A549 treated with CpdA at 1 μM for 4 hours (cell line): ENCODE results near the gene CENPT. TPM values are rescaled to one million over a fixed set of nuclear protein-coding genes. Genes with fewer than 3 reads are reported as not detected.

ENCODE experiments used
- total RNA-seq: library from RNA; stranded (reverse); fragments of 200-300 nt; extraction: Qiagen RNA extraction; gene quantifications from 5 replicates; pipeline ENCODE4 v1.2.3, GENCODE V29; 2022; ENCODE audit warnings: low read depth

CENPT gene, protein sequence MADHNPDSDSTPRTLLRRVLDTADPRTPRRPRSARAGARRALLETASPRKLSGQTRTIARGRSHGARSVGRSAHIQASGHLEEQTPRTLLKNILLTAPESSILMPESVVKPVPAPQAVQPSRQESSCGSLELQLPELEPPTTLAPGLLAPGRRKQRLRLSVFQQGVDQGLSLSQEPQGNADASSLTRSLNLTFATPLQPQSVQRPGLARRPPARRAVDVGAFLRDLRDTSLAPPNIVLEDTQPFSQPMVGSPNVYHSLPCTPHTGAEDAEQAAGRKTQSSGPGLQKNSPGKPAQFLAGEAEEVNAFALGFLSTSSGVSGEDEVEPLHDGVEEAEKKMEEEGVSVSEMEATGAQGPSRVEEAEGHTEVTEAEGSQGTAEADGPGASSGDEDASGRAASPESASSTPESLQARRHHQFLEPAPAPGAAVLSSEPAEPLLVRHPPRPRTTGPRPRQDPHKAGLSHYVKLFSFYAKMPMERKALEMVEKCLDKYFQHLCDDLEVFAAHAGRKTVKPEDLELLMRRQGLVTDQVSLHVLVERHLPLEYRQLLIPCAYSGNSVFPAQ
- total RNA-seq: 26.9 to 31.8 TPM (median 29.8 TPM) in 5 replicates

DNA sequence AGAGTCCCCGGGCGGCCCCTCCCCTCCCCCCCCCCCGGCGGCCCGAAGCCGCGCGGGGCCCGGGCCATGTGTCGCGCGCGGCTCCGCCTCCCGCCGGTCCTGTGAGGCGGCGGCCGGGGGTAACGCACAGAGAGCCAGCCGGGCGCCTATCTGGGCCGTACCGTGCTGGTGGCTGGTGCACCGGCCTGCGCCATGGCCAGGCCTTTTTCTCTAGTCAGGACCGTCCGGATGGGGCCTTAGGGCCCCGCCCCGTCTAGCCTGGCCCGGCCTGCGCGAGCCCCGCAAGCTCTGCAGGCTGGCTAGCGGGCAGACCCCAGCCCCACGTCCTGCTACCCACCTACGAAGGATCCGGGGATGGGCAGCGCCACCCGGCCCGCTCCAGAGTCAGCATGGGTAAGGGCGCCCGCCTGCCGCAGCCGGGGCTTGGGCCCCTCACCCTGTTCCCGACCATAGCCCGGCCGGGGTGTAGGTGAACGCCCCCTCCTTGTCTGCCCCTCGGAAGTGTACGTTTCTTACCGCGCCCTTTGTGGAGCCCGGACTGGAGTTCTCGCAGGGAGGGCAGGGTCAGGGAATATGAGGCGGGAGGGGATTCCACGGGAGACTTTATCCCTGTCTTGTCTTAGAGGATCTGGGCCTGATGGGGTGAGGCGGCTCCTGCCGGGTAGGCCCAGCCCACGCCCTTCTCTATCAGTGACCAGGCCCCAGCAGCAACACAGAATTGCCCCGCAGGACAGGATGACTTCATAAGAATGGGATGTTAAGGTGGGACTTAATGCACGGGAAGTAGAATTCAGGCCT, at the start of gene CENPT:
Gene CENPT, minus strand, starts transcription at position 630 of the 798 bp plus-strand sequence. CDS start 13,834 bp downstream, outside the sequence.

DNA sequence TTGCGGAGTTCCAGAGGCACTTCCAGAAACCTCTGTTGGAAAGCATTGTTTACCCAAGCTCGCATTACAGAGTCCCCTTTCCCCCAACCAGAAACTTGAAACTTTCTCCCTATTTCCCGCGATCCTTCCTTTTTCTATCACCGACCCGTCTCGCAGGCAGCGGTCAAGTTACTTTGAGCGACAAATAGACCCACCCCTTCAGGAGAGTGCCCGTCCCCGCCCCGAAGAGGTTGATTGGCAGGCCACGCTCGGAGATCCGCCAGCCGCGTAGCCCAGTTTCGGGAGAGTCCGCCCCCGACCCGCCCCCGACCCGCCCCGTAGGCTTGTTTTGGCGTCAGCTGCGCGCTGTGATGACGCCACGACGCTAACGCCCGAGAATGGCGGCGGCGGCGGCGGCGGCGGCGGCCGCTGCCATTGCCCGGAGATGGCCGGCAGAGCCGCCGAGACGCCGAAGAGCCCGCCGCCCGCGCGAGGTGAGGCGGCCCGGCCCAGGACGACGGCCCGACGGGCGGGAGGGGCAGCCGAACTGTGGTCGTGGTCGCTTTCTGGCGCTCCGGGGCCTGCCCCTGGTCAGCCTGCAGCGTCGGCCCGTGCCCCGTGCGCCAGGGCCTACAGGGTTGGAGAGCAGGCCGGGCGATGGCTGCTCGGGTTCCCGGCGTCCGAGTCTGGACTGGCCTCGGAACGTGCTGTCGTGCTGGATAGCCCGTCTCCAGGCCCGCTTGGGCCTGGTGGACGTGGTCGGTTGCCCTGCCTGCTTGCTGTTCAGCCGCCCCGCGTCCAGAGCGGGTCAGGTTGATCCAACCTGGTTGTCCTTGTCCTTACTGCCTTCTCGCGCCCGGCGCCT, 45.6 kb upstream of the CENPT start, which contains the start of gene PSKH1:
Gene PSKH1, plus strand, starts transcription at position 356 of the 844 bp plus-strand sequence. CDS start 15,496 bp downstream, outside the sequence.

DNA sequence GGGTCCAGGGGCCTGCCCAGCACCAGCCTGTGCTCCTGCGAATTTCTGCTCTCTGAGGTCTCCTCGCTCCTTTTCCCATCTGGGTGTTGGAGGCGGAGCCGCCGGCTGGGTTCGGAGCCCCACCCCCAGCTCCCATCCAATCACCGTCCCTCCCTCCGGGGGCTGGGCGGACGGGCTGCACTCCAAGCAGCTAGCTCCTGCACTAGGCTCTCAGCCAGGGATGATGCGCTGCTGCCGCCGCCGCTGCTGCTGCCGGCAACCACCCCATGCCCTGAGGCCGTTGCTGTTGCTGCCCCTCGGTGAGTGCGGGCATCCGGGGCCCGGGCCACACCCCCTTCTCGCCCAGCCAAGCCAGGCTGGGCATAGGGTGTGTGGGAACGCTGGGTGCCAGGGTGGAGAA, 37.2 kb upstream of the CENPT start, which contains the start of gene NRN1L:
Gene NRN1L, plus strand, starts transcription at position 202 of the 400 bp plus-strand sequence. Its CDS starts 19 bp downstream, at position 221.

DNA sequence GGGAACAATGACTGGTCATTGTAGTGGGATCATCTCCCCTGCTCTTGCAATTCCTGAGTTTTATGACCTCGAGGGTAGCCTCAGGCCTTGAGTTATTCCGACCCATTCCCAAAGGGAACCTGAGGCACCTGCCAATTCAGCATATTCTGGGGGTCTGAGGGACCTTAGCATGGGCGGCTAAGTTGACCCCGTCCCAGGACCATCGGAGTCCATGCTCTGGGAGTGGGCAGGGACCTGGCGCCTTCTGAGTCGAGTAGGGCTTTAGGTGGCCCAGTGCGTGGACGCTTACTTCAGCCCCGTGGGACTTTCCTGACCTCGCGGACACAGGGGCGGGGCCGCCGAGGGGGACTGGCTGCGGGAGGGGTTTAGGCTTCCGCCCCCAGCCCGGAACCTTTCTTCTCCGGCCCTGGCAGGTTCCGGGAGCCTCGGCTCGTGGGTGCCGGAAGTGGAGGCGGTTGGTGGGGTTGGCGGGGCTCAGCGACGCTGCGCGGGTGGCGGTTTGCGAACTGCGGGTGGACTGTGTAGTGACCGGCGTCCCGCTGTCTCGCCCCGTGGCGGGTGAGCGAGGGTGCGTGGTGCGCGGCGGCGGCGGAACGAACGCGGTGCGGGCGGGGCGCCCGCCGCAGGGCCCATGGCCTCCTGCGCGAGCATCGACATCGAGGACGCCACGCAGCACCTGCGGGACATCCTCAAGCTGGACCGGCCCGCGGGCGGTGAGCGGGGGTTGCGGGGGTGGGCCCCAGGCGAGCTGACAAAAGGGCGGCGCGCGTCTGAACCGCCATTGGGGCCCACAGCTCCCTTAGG, 25.3 kb upstream of the CENPT start, which contains the start of gene EDC4:
Gene EDC4, plus strand, starts transcription at position 422 of the 804 bp plus-strand sequence. Its CDS starts 210 bp downstream, at position 632.

DNA sequence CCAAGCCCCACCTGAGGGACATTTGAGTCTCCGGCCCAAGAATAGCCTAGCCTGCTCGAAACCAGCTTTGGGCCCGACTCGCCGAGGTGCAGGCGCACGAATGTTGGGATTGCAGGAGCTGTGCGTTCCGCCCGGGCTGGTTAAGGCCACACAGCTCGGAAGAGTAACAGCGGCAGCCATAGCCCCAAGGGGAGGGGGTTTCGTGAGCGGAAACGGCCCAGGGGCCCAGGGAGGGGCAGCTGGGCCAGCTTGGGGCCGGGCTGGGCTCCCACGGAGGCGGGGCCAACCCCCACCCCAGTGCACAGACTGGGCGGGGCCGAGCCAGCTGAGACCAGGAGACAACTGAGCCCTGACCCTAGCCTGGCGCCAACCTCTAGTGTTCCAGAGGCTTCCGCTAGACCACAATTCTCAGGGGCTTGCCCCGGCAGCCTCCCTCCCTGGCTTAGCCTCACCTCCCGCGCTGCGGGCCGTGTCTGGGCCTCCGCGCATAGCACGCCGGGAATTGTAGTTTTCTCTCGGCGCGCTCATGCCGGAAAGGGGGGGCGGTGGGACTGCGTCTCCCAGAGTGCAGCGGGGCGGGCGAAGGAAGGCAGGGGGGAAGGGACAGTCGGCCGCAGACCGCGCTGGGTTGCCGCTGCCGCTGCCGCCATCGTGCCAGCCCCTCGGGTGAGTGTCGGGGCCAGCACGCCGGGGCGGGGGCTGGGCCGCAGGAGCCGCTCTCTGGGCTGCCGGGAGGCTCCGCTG, 1.0 kb downstream of the CENPT start, which contains the start of gene NUTF2:
Gene NUTF2, plus strand, starts transcription at position 614 of the 744 bp plus-strand sequence. CDS start 18,198 bp downstream, outside the sequence.

DNA sequence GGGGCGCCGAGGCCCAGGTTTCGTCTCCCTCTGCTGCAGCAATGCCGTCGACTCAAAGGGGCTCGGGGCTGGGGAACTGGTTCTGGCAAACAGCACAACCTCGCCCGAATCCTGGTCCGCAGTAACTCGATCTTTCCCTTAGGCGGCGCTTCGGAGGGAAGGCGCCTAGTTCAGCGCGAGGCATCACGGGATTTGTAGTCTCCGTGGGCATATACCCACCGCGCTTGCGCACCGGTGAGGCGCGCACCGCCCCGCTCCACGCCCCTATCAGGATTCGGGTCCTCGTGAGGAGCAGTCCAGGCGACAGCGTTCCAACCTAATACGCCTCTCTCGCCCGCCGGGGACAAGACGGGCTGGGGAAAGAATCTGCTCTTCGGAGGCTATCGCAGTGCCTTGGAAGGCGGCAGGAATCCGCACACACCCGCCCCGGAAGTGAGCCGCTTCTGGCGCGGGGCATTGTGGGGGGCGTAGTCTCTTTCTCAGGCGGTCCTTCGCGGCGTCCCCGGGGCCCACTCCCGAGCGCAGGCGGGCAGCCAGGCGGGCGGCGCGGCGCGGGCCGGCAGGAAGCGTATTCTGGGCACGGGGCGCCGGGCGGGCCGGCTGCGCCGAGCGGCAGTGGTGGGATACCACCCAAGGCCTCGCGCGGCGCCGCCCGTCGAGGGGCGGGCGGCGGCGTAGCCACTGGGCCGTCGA, 5.5 kb downstream of the CENPT start, which contains the start of gene THAP11:
Gene THAP11, plus strand, starts transcription at position 505 of the 693 bp plus-strand sequence. CDS start 235 bp downstream, outside the sequence.

DNA sequence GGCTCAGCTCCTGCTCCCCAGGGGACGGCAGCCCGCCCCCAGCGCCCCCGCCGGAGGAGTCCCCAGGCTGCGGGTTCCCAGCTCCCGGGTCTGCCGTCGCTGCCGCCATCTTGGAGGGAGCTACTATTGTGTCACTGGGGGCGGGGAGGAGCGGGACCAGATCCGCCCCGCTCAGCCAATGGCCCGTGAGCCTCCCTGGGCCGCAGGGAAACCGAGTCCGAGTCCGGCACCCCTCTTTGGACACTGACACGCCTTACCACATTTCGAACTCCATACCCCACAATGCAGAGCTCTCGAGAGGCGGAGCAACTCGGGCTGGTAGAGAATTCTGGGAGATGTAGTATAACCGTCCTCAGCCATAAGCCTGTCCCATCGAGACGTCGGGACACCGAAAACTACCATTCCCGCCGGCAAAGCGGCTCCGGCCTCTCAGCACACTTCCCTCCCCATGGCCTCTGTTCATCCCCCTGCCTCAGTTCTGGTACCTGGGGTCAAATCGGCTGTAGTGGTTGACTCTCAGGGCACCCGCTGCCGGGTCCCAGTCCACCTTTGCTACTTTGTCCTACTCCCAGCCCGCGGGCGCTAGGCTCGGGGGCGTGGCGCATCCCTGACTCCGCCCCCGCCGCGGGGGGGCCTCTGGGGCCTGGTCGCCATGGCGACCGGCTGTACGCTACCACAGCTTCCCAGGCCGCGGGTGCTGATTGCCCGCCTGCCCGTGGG, 40.9 kb downstream of the CENPT start, which contains the start of the genes RANBP10 and TSNAXIP1:
Gene RANBP10, minus strand, starts transcription at position 133 of the 720 bp plus-strand sequence. Its CDS starts 24 bp downstream, at position 109.
Gene TSNAXIP1, plus strand, starts transcription at position 462 of the 720 bp plus-strand sequence. CDS start 261 bp downstream, outside the sequence.

Other genes with a start within 250 kb of the CENPT start
- 0.78 to 2.0 TPM (median 1.3 TPM) in 5 replicates for gene CARMIL2, start 202.5 kb downstream of the CENPT start, total RNA-seq
- gene ACD, start 187.4 kb downstream of the CENPT start, total RNA-seq: 30.0 to 36.4 TPM (median 32.9 TPM) in 5 replicates
- gene PARD6A, start 186.7 kb downstream of the CENPT start, total RNA-seq: 1.4 to 2.3 TPM (median 1.7 TPM) in 5 replicates
- gene ENKD1, start 180.9 kb downstream of the CENPT start, total RNA-seq: 7.5 to 12.1 TPM (median 10.7 TPM) in 5 replicates
- gene C16orf86, start 180.9 kb downstream of the CENPT start, total RNA-seq: 0.11 to 0.17 TPM (median 0.14 TPM) in 3 of 5 replicates, not detected in the others
- 17.4 to 19.2 TPM (median 17.8 TPM) in 5 replicates for gene GFOD2, start 128.4 kb downstream of the CENPT start, total RNA-seq
- 8.7 to 9.8 TPM (median 9.2 TPM) in 5 replicates for gene RANBP10, start 41.1 kb downstream of the CENPT start, total RNA-seq
- gene TSNAXIP1, start 40.8 kb downstream of the CENPT start, total RNA-seq: 0.35 to 0.83 TPM (median 0.43 TPM) in 5 replicates
- gene THAP11, start 5.4 kb downstream of the CENPT start, total RNA-seq: 24.7 to 45.1 TPM (median 42.2 TPM) in 5 replicates
- 231 to 244 TPM (median 242 TPM) in 5 replicates for gene NUTF2, start 760 bp downstream of the CENPT start, total RNA-seq
- 58.5 to 70.6 TPM (median 64.6 TPM) in 5 replicates for gene EDC4, start 25.4 kb upstream of the CENPT start, total RNA-seq
- 0.17 to 0.29 TPM in 2 of 5 replicates, not detected in the others for gene NRN1L, start 37.2 kb upstream of the CENPT start, total RNA-seq
- 11.6 to 18.1 TPM (median 15.8 TPM) in 5 replicates for gene PSKH1, start 45.6 kb upstream of the CENPT start, total RNA-seq
- 1.6 to 2.7 TPM (median 1.8 TPM) in 5 replicates for gene CTRL, start 84.2 kb upstream of the CENPT start, total RNA-seq
- 37.4 to 55.9 TPM (median 50.3 TPM) in 5 replicates for gene PSMB10, start 89.2 kb upstream of the CENPT start, total RNA-seq
- gene LCAT, start 96.4 kb upstream of the CENPT start, total RNA-seq: 4.9 to 10.8 TPM (median 9.3 TPM) in 5 replicates
- 19.7 to 30.7 TPM (median 26.2 TPM) in 5 replicates for gene SLC12A4, start 120.9 kb upstream of the CENPT start, total RNA-seq
- gene DPEP3, start 132.8 kb upstream of the CENPT start, total RNA-seq: not detected in 5 replicates
- gene DPEP2, start 151.8 kb upstream of the CENPT start, total RNA-seq: not detected in 5 replicates
- not detected in 5 replicates for gene DPEP2NB, start 168.2 kb upstream of the CENPT start, total RNA-seq
- gene DDX28, start 175.5 kb upstream of the CENPT start, total RNA-seq: 16.6 to 21.2 TPM (median 20.2 TPM) in 5 replicates
- gene DUS2, start 175.6 kb upstream of the CENPT start, total RNA-seq: 15.3 to 18.9 TPM (median 17.7 TPM) in 5 replicates
- gene NFATC3, start 237.7 kb upstream of the CENPT start, total RNA-seq: 14.4 to 16.1 TPM (median 15.7 TPM) in 5 replicates